IPS-15b (cell line): ENCODE results near the gene FOXP4.
A peak's percentile ranks its signal among the peaks of the same experiment; 100 is the strongest.

ENCODE experiments used
- H3K27me3 ChIP-seq: one replicate; pipeline ENCODE4 v1.6.1; 2013; ENCODE audit warnings: low read length; ENCODE audit not compliant: control insufficient read depth, insufficient read depth
- H3K36me3 ChIP-seq: one replicate; pipeline ENCODE4 v1.6.1; 2013; ENCODE audit warnings: low read length; ENCODE audit not compliant: control insufficient read depth, insufficient read depth
- H3K4me1 ChIP-seq: one replicate; pipeline ENCODE4 v1.6.1; 2013; ENCODE audit warnings: mild to moderate bottlenecking, low read length; ENCODE audit not compliant: control insufficient read depth, insufficient read depth
- H3K4me3 ChIP-seq: one replicate; pipeline ENCODE4 v1.5.1; 2013; ENCODE audit warnings: low read depth, low read length
- H3K9ac ChIP-seq: one replicate; pipeline ENCODE4 v1.6.1; 2013; ENCODE audit warnings: low read depth, mild to moderate bottlenecking, low read length
- H3K9me3 ChIP-seq: one replicate; pipeline ENCODE4 v1.6.1; 2013; ENCODE audit warnings: mild to moderate bottlenecking, low read length; ENCODE audit not compliant: control insufficient read depth, insufficient read depth

Gene FOXP4, protein sequence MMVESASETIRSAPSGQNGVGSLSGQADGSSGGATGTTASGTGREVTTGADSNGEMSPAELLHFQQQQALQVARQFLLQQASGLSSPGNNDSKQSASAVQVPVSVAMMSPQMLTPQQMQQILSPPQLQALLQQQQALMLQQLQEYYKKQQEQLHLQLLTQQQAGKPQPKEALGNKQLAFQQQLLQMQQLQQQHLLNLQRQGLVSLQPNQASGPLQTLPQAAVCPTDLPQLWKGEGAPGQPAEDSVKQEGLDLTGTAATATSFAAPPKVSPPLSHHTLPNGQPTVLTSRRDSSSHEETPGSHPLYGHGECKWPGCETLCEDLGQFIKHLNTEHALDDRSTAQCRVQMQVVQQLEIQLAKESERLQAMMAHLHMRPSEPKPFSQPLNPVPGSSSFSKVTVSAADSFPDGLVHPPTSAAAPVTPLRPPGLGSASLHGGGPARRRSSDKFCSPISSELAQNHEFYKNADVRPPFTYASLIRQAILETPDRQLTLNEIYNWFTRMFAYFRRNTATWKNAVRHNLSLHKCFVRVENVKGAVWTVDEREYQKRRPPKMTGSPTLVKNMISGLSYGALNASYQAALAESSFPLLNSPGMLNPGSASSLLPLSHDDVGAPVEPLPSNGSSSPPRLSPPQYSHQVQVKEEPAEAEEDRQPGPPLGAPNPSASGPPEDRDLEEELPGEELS

DNA sequence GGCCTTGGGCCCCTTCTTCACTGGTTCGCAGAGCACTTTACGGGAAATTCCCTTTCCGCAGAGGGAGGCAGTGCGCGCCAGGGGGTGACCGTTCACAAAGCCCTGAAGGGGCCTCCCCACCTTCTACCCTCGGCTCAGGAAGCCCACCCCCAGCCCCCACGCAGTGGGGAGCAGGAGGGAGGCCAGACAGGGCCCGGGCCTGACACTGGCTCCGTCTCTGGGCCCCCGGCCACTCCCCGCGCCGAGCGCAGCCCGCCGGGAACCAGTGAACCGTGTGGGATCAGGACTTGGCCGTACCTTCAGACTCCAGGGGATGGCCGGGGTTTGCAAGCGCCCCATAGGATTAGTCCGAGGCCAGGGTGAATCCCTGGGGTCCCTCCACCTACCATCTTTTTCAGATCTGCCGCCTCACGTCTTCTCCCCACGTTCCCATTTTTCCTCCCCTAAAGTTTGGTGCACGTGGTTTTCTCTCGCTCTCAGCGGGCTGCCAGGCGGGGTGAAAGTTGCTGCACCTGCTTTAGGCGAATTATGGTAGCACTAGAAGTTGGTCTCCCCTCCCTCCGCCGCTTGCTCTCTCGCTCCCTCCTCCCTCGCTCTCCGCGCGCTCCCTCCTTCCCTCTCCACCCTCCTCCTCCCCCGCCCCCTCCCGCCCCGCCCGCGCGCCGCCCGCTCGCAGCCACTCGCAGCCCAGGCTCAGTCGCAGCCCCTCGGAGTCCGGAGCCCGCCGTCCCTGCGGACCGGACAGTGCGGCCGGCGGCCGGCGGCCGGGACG is at the start of gene FOXP4:
TSS of gene FOXP4 (plus strand) at position 679 of the 772 bp plus-strand sequence. CDS start 19,380 bp downstream, outside the sequence.
- peak within 1 kb of the TSS; percentile 80 for H3K4me3 ChIP-seq
- H3K36me3 ChIP-seq = no peaks in the 10 kb centered on the region
- peaks cover 74% of the 10 kb centered on the region for H3K27me3 ChIP-seq
- H3K4me1 ChIP-seq = peaks cover 26% of the 10 kb centered on the region
- H3K9me3 ChIP-seq = no peaks in the 10 kb centered on the region
- H3K9ac ChIP-seq = no peak within 1 kb of the TSS

DNA sequence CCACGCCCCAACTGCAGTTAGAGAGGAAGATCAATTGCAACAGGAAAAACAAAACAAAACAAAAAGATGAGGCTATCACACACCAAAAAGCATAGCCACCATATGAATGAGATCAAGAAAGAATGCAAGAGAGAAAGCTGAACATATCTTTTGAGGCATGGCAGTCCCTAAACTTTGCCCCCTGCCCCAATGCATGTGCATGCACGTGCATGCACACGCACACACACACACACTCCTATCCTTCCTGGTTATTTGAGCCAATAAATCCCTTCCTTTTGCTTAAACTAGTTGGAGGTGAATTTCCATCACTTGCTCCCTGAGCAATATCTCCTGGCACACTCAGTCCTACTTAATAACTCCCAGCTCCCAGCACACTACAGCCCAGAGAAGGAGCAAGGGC is 48.6 kb upstream of the FOXP4 start:
- Histone ChIP-seq H3K9ac (no peak overlapping the region), H3K4me1 (peaks cover 20% of the 10 kb centered on the region), H3K4me3 (no peak overlapping the region), H3K36me3 (no peaks in the 10 kb centered on the region), H3K9me3 (no peaks in the 10 kb centered on the region), H3K27me3 (peaks cover 90% of the 10 kb centered on the region)

DNA sequence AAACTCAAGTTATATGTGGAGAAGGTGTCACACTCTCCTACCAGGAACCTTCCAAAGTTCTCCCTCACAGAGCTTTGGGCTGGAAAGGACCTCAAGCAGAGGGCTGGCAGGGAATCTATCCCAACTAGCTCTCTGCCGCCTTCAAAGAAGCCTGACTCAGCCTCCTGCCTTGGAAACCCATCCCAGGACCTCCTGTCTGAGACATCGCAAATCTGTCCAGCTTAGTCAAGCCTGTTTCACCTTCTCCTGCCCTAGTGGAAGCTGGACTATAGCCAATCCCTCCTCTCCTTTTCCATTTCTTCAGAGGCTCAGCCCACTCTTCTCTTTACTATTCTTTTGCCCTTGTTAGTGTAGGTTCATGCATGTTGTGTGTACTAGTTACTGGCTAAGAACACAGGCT is 48.2 kb upstream of the FOXP4 start:
- no peaks in the 10 kb centered on the region for H3K9me3 ChIP-seq
- no peak overlapping the region for H3K9ac ChIP-seq
- H3K4me1 ChIP-seq = peaks cover 18% of the 10 kb centered on the region
- H3K36me3 ChIP-seq = no peaks in the 10 kb centered on the region
- no peak overlapping the region for H3K4me3 ChIP-seq
- H3K27me3 ChIP-seq = peaks cover 89% of the 10 kb centered on the region

DNA sequence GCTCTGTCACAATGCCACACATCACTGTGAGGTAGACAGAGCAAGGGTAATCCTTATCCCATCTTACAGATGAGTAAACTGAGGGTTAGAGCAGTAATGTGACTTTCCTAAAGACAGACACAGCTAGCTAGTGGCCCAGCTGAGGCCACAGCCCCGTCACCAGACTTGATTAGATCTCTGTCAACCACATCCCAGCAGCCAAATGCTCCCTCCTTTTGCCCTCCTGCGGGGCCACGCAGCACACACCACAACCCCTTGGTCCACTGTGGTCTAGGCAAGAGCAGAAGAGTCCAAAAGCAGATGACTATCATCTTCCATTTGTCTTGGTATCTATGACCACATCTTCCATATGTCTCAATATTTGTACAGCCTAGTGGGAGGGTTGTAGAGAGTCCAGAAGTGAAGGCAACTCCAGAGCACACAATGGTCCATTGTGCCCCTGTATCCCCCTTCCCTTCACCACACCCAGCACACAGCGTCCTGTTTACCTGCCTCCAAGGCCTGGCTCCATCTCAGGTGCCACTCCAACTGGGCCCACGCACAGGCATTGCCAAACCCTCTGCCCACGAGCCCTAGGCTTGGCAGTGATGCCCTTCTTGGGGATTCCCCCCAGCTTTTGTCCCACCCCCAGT is 47.1 kb upstream of the FOXP4 start:
- Histone ChIP-seq H3K36me3 (no peaks in the 10 kb centered on the region), H3K4me1 (peaks cover 19% of the 10 kb centered on the region), H3K9me3 (no peaks in the 10 kb centered on the region), H3K27me3 (peaks cover 78% of the 10 kb centered on the region), H3K9ac (no peak overlapping the region), H3K4me3 (no peak overlapping the region)

DNA sequence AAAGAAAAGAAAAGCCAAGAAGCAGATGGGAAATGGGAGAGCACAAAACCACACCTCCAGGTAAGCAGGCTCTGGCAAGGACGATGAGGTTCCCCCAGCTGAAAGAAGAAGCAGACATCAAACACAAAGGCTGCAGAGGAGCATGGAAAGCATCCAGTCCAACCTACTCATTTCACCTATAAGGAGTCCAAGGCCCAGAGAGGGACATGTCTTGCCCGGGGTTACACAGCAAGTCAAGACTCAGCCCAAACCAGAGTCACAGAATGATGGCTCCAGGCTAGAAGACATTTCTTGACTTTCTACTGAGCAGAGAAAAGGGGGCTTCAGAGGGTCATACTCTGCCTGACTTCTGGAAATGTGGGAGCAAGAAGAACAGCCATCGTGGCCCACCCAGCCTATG is 45.6 kb upstream of the FOXP4 start:
- H3K27me3 ChIP-seq = peaks cover 75% of the 10 kb centered on the region
- peaks cover 11% of the 10 kb centered on the region for H3K4me1 ChIP-seq
- no peaks in the 10 kb centered on the region for H3K36me3 ChIP-seq
- H3K4me3 ChIP-seq = no peak overlapping the region
- no peak overlapping the region for H3K9ac ChIP-seq
- no peaks in the 10 kb centered on the region for H3K9me3 ChIP-seq

DNA sequence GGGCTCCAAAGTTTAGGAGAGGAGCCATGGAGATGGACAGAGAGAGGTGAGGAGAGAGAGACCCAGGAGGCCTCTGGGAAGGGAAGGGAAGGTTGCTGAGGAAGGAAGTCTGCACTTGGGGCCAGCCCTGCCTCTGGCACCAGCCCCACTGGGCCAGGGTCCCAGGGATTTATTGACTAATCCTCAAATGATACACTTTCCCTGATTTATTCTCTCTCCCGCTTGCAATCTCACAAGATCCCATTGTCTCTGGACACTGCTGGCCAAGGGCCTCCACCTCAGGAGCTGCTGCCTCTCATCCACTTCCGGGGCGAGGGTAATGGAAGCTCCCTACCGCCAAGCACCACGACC is 43.6 kb upstream of the FOXP4 start:
- no peaks in the 10 kb centered on the region for H3K36me3 ChIP-seq
- peaks cover 15% of the 10 kb centered on the region for H3K4me1 ChIP-seq
- peaks cover 79% of the 10 kb centered on the region for H3K27me3 ChIP-seq
- peak overlapping the region; percentile 39 for H3K4me3 ChIP-seq
- no peaks in the 10 kb centered on the region for H3K9me3 ChIP-seq
- no peak overlapping the region for H3K9ac ChIP-seq

DNA sequence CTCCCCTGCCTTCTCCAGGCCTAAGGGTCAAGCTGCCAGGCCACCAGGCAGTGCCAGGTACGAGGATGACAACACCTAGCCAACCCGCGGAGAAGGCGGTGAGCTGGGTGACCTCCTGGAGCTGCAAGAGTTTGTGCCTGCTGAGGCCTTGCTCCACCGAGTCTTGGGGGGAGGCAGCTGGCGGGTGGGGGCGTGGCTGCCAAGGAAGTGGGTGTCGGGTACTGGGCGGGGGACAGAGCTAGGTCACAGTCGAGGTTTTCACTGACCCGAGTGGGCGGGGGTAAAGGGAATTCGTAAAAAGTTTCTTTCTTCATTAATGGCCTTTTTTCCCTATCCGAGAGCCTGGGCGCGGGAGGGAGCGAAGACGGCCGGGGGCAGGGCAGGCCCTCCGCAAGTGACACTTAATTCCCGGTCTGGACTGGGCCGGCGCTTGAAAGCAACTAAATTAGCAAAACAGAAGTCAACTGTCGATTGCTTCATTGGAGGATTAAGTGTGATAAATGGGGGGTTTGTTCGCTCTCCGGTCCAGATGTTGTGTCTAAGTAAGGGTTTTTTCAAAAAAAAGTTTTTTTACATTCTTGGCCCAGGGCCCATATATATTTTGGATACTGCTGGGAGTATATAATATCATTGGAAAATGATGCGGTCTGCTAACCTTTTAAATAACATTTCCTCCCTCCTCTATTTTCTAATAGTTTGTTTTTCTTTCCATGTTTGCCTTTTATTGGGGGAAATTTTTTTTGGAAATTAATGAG is 43.1 kb upstream of the FOXP4 start:
- H3K27me3 ChIP-seq = peaks cover 79% of the 10 kb centered on the region
- H3K4me1 ChIP-seq = peaks cover 15% of the 10 kb centered on the region
- H3K9me3 ChIP-seq = no peaks in the 10 kb centered on the region
- peak overlapping the region; percentile 39 for H3K4me3 ChIP-seq
- H3K36me3 ChIP-seq = no peaks in the 10 kb centered on the region
- H3K9ac ChIP-seq = no peak overlapping the region

DNA sequence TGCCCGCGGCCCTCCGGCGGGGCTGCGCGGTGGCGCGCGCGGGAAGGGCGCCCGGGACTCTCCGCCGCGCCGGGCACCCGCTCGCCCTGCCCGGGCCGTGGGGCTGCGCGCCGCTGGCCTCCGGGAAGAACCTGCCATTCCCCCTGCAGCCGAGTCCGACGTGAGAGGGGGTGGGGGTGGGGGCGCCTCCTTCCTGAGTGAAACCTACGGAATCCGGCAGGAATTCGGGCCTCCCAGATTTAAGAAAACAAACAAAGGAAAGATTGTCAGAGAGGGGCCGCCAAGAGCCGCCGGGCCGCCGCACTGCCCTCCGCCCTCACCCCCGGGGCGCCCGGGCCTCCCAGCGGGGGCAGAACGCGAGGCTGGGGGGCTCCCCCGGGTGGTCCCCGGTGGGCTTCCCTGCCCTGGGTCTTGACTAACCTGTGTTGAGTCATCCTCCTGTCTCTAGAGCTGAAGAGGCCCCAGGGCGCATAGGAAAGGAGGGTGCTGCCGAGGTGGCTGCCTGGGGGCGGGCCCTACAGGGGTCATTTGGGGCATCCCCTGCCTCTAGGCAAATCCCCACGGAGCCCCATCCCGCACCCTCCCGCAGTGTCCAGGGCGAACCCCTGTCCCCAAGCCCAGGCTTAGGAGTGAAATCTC is 42.2 kb upstream of the FOXP4 start:
- Histone ChIP-seq H3K9me3 (no peaks in the 10 kb centered on the region), H3K4me3 (peak overlapping the region; percentile 47), H3K4me1 (peaks cover 15% of the 10 kb centered on the region), H3K27me3 (peaks cover 80% of the 10 kb centered on the region), H3K36me3 (no peaks in the 10 kb centered on the region), H3K9ac (no peak overlapping the region)

DNA sequence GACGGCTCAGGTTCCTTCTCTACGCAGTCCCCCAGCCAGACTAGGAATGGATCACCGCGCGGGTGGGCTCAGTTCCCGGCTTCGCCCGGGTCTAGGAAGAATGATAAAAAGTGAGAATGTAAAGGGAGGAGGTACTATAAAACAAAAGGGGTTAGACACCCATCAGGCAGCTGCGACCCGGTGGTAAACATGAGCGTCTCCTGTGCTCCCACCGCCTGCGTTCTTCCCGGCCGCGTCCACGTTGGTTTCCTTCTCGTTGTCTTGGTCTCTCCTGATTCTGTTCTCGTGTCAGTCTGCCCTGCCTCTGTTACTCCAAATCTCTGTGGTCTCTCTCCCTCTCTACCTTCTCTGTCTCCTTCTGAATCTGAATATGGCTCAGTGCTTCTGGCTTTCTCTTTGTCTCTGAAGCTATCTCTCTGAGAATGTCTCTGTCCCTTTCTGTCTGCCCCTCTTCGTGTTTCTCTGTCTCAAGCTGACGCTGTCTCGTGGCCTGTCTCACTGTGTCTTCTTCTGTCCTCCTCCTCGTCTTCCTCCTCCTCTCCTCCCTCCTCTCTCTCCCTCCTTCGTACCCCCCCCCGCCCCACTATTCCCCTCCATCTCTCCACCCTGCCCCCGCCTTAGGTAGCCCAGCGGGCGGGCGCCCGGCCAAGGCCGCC is 41.6 kb upstream of the FOXP4 start:
- peaks cover 80% of the 10 kb centered on the region for H3K27me3 ChIP-seq
- peak overlapping the region; percentile 47 for H3K4me3 ChIP-seq

More for the DNA sequence above, 41.6 kb upstream of the FOXP4 start:
- H3K9ac ChIP-seq = no peak overlapping the region
- no peaks in the 10 kb centered on the region for H3K9me3 ChIP-seq
- no peaks in the 10 kb centered on the region for H3K36me3 ChIP-seq
- H3K4me1 ChIP-seq = peaks cover 15% of the 10 kb centered on the region
